NCI-H1694 treated with DMSO at 0.1 percent for 48 hours (cell line): ENCODE results near the gene PITX3.
"Not testable (repeated sequence)": the region's sequence is repeated elsewhere in the genome, so short reads cannot be mapped to it uniquely, and the experiment has no call there.

Experiments used
- DNase-seq: peaks from one replicate; lab custom pipeline; 2025; lab: John Stamatoyannopoulos, UW

Gene PITX3

GRCh38 chr10:102255404-102255803 is 14.1 kb upstream of the PITX3 start:
- no peak for DNase-seq

GRCh38 chr10:102254426-102254825 is 13.1 kb upstream of the PITX3 start:
- DNase-seq, result no peak

GRCh38 chr10:102252508-102252907 is 11.2 kb upstream of the PITX3 start:
- not testable (repeated sequence) for DNase-seq

GRCh38 chr10:102247734-102248133 is 6.4 kb upstream of the PITX3 start:
- DNase-seq, result no peak

GRCh38 chr10:102246261-102246660 is 4.9 kb upstream of the PITX3 start:
- DNase-seq, result no peak

GRCh38 chr10:102245932-102246251 is 4.6 kb upstream of the PITX3 start:
- DNase-seq, result no peak

GRCh38 chr10:102245082-102245931 is 4.0 kb upstream of the PITX3 start, which contains the start of gene GBF1:
GBF1 (plus strand) TSS chr10:102245532; CDS start chr10:102258939, 13,407 bp downstream.
- DNase-seq, result peak; percentile 99

- DNase-seq, result no peak
Measured at GRCh38 chr10:102243309-102243708, 2.0 kb upstream of the PITX3 start.

GRCh38 chr10:102242118-102242485 is 790 bp upstream of the PITX3 start:
- no peak for DNase-seq

GRCh38 chr10:102241032-102241443 is 274 bp downstream of the PITX3 start:
- no peak for DNase-seq

GRCh38 chr10:102240467-102241031 is 763 bp downstream of the PITX3 start:
- DNase-seq, result no peak

- DNase-seq, result no peak
Measured at GRCh38 chr10:102237711-102238252, 3.5 kb downstream of the PITX3 start.

- DNase-seq, result no peak
Measured at GRCh38 chr10:102236006-102236405, 5.3 kb downstream of the PITX3 start.

GRCh38 chr10:102235598-102235920 is 5.8 kb downstream of the PITX3 start:
- no peak for DNase-seq

GRCh38 chr10:102234888-102235597 is 6.3 kb downstream of the PITX3 start:
- DNase-seq, result no peak

- no peak for DNase-seq
Measured at GRCh38 chr10:102233997-102234396, 7.3 kb downstream of the PITX3 start.

GRCh38 chr10:102231357-102232318 is 9.7 kb downstream of the PITX3 start:
- peak; percentile 41 for DNase-seq

- DNase-seq, result no peak
Measured at GRCh38 chr10:102230861-102231356, 10.4 kb downstream of the PITX3 start.

- DNase-seq, result peak; percentile 41
Measured at GRCh38 chr10:102230264-102230860, 10.9 kb downstream of the PITX3 start.

GRCh38 chr10:102229810-102230263 is 11.5 kb downstream of the PITX3 start:
- peak; percentile 63 for DNase-seq

- DNase-seq, result no peak
Measured at GRCh38 chr10:102227050-102227449, 14.3 kb downstream of the PITX3 start.
